Measurements from ENCODE around the gene COMT. TPM values are rescaled to one million over a fixed set of nuclear protein-coding genes. Genes with fewer than 3 reads are reported as not detected.
A peak's percentile ranks its signal among the peaks of the same experiment; 100 is the strongest.

COMT gene
- total RNA-seq, 4 donors from 2014 or later: 105 to 235 (median 208) TPM

- Histone ChIP-seq H3K36me3 (peaks cover 0 to 47% of the 10 kb centered on the region in 2 donors), H3K9me3 (no peaks in the 10 kb centered on the region), H3K4me1 (peaks cover 0 to 55% (median 27%) of the 10 kb centered on the region in 3 donors), H3K4me3 (no peak overlapping the region), H3K27ac (no peak overlapping the region), H3K27me3 (no peaks in the 10 kb centered on the region)
- peak; percentile 23 for ATAC-seq
- no CpG with 5 or more reads among the region's 22 CpGs for WGBS, 2 donors (ENCODE audit: low coverage in 1 of 2)
- TF ChIP-seq POLR2AphosphoS5 (IDR thresholded peaks at IDR 0.05): no peak
- no peak for TF ChIP-seq EP300 (IDR thresholded peaks at IDR 0.05)
- no peak for TF ChIP-seq POLR2A (IDR thresholded peaks at IDR 0.05)
- TF ChIP-seq, protein P1, sequence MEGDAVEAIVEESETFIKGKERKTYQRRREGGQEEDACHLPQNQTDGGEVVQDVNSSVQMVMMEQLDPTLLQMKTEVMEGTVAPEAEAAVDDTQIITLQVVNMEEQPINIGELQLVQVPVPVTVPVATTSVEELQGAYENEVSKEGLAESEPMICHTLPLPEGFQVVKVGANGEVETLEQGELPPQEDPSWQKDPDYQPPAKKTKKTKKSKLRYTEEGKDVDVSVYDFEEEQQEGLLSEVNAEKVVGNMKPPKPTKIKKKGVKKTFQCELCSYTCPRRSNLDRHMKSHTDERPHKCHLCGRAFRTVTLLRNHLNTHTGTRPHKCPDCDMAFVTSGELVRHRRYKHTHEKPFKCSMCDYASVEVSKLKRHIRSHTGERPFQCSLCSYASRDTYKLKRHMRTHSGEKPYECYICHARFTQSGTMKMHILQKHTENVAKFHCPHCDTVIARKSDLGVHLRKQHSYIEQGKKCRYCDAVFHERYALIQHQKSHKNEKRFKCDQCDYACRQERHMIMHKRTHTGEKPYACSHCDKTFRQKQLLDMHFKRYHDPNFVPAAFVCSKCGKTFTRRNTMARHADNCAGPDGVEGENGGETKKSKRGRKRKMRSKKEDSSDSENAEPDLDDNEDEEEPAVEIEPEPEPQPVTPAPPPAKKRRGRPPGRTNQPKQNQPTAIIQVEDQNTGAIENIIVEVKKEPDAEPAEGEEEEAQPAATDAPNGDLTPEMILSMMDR (IDR thresholded peaks at IDR 0.05): peak in 3 of 4 experiments; percentile 27 to 62 (median 35)
Measured at GRCh38 chr22:19962246-19962908, 20.8 kb downstream of the COMT start.

DNA sequence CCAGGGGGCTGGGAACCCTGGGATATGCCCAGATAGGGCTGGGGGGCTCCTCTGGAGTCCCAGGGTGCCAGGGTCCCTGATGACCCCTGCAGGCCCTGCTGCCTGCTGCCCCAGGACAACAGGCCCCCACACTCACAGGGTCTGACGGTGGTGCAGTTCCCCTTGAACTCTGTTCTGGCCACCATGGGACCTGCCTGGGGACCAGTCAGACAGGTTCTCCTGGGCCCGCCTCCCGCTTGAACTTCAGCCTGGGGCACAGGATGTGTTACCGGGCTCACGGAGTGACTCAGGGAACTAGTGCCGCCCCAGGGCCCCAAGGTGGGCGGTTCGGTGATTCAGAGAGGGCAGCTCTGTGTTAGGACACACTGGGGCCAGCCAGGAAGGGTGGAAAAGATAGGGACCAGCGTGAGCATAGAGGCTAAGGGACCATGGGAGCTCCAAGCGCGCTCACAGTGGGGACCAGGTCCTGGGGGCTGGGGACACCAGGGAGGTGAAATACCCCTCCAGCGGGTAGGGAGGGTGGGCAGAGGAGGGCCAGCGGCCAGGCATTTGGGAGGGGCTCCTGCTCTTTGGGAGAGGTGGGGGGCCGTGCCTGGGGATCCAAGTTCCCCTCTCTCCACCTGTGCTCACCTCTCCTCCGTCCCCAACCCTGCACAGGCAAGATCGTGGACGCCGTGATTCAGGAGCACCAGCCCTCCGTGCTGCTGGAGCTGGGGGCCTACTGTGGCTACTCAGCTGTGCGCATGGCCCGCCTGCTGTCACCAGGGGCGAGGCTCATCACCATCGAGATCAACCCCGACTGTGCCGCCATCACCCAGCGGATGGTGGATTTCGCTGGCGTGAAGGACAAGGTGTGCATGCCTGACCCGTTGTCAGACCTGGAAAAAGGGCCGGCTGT lies 21.6 kb downstream of the COMT start:
- Histone ChIP-seq H3K27ac (no peak overlapping the region), H3K9me3 (no peaks in the 10 kb centered on the region), H3K4me3 (no peak overlapping the region), H3K36me3 (peaks cover 0 to 55% of the 10 kb centered on the region in 2 donors), H3K4me1 (peaks cover 0 to 53% (median 27%) of the 10 kb centered on the region in 3 donors), H3K27me3 (no peaks in the 10 kb centered on the region)
- 64 to 90% methylated on average over 2 to 5 of the region's 30 CpGs for WGBS, 2 donors (ENCODE audit: low coverage in 1 of 2)
- TF ChIP-seq EP300 (IDR thresholded peaks at IDR 0.05): no peak
- no peak for TF ChIP-seq POLR2A (IDR thresholded peaks at IDR 0.05)
- TF ChIP-seq POLR2AphosphoS5 (IDR thresholded peaks at IDR 0.05): no peak
- TF ChIP-seq, protein P1 (IDR thresholded peaks at IDR 0.05): no peak
- ATAC-seq: no peak

GRCh38 chr22:19963863-19964642 lies 22.5 kb downstream of the COMT start:
- no peak for TF ChIP-seq EP300 (IDR thresholded peaks at IDR 0.05)
- TF ChIP-seq, protein P1 (IDR thresholded peaks at IDR 0.05): no peak
- no peak for TF ChIP-seq POLR2AphosphoS5 (IDR thresholded peaks at IDR 0.05)
- no peak for TF ChIP-seq POLR2A (IDR thresholded peaks at IDR 0.05)
- Histone ChIP-seq H3K4me3 (no peak overlapping the region), H3K27me3 (no peaks in the 10 kb centered on the region), H3K36me3 (peaks cover 0 to 64% of the 10 kb centered on the region in 2 donors), H3K9me3 (no peaks in the 10 kb centered on the region), H3K27ac (no peak overlapping the region), H3K4me1 (peaks cover 0 to 44% (median 22%) of the 10 kb centered on the region in 3 donors)
- no peak for ATAC-seq
- WGBS, 2 donors (ENCODE audit: low coverage in 1 of 2): 63% methylated on average over 2 of the region's 12 CpGs; no CpG with 5 or more reads in 1 of the 2 donors

DNA sequence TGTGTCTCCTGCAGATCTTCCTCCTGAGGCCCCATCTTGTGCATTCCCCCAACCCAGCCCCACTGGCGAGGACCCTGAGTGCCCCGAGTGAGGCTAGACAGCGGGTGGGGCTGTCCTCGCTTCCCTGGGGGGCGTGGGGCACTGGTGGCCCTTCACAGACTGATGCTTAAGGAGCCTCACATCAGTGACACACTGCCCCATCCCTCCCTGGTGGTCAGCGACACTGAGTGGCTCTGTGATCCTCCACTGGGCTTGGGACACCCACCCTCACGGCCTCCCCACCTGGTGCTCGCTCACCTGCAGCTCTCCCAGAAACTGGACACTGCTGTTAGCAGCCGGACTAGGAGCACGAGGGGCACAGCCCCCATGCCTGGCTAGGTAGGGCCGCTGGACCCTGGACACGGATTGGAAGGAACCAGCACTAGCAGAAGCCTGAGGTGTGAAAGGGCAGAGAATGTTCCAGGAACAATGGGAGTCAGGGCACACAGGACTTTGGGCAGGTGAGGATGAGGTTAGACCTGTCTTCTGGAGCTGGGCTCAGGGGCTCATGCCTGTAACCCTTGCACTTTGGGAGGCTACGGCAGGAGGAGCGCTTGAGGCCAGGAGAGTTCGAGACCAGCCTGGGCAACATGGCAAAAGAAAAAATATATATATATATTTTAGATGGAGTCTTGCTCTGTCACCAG lies 23.3 kb downstream of the COMT start:
- Histone ChIP-seq H3K9me3 (no peaks in the 10 kb centered on the region), H3K27me3 (no peaks in the 10 kb centered on the region), H3K36me3 (peaks cover 0 to 71% of the 10 kb centered on the region in 2 donors), H3K4me3 (no peak overlapping the region), H3K27ac (no peak overlapping the region), H3K4me1 (peaks cover 0 to 36% (median 14%) of the 10 kb centered on the region in 3 donors)
- TF ChIP-seq POLR2A (IDR thresholded peaks at IDR 0.05) (no peak), POLR2AphosphoS5 (IDR thresholded peaks at IDR 0.05) (no peak), EP300 (IDR thresholded peaks at IDR 0.05) (no peak)
- TF ChIP-seq, protein P1 (IDR thresholded peaks at IDR 0.05): no peak
- 76 to 89% methylated on average over 3 to 5 of the region's 15 CpGs for WGBS, 2 donors (ENCODE audit: low coverage in 1 of 2)
- ATAC-seq: no peak
